Cardiac muscle cell (in vitro differentiated cells and primary cell): ENCODE data around the gene TSPAN9. TPM values are rescaled to one million over a fixed set of nuclear protein-coding genes. Genes with fewer than 3 reads are reported as not detected.

ENCODE experiments used
- DNase-seq, 2 donors: peaks; one replicate each; pipeline versions ENCODE4 v3.0.0 to v3.0.0-alpha.2; 2010 to 2017; ENCODE audit warnings: low read depth in 1 of 2, low spot score in 1 of 2
- H3K27ac ChIP-seq: fragments of 200-600 bp; sonication (generic); 2 replicates; pipeline ENCODE4 v1.5.1; 2016
- H3K27me3 ChIP-seq: fragments of 200-600 bp; sonication (generic); 2 replicates; pipeline ENCODE4 v1.6.0; 2016; ENCODE audit warnings: control low read depth
- H3K36me3 ChIP-seq: fragments of 200-600 bp; sonication (generic); 2 replicates; pipeline ENCODE4 v1.5.1; 2016; ENCODE audit warnings: control low read depth
- H3K4me1 ChIP-seq: fragments of 200-600 bp; sonication (generic); 2 replicates; pipeline ENCODE4 v1.8.1; 2017; ENCODE audit warnings: low read depth, mild to moderate bottlenecking, mixed run types
- H3K4me3 ChIP-seq: fragments of 200-600 bp; sonication (generic); 2 replicates; pipeline ENCODE4 v1.5.1; 2016; ENCODE audit warnings: mild to moderate bottlenecking
- H3K9me3 ChIP-seq: fragments of 200-600 bp; sonication (generic); 2 replicates; pipeline ENCODE4 v1.5.1; 2017; ENCODE audit warnings: low read depth, mild to moderate bottlenecking, control low read depth
- CTCF ChIP-seq: IDR thresholded peaks from 2 replicates; pipeline ENCODE4 v1.5.1; 2012; ENCODE audit warnings: low read depth, mild to moderate bottlenecking, low read length
- polyA plus RNA-seq: library from polyadenylated mRNA; unstranded; fragments of >200 nt; fragmentation: Nextera tagmentation; extraction: Ambion mirVana; gene quantifications from 2 replicates; pipeline ENCODE4 v1.2.1, GENCODE V29; 2016
- total RNA-seq: library from RNA; depleted of rRNA; stranded (reverse); fragments of >200 nt; gene quantifications from 2 replicates; pipeline ENCODE4 v1.2.3, GENCODE V29; 2016

The TSPAN9 gene
- total and polyA plus RNA-seq, 2 experiments from 2014 or later = 13.3 to 199 TPM

- no peak for TF ChIP-seq CTCF
- Histone ChIP-seq H3K4me3 (no peak overlapping the region), H3K36me3 (no peaks in the 10 kb centered on the region), H3K4me1 (peaks cover 85% of the 10 kb centered on the region), H3K9me3 (no peaks in the 10 kb centered on the region), H3K27me3 (no peaks in the 10 kb centered on the region), H3K27ac (peak overlapping the region; percentile 92)
- peak in 1 of 2 donors; percentile 53 for DNase-seq
Observed at GRCh38 chr12:3253682-3254275, 176.6 kb downstream of the TSPAN9 start.

GRCh38 chr12:3255057-3255456, 177.9 kb downstream of the TSPAN9 start:
- no peak for DNase-seq
- Histone ChIP-seq H3K27ac (peak overlapping the region; percentile 92), H3K4me3 (no peak overlapping the region), H3K27me3 (no peaks in the 10 kb centered on the region), H3K4me1 (peaks cover 84% of the 10 kb centered on the region), H3K36me3 (no peaks in the 10 kb centered on the region), H3K9me3 (no peaks in the 10 kb centered on the region)
- no peak for TF ChIP-seq CTCF

- peak; percentile 34 to 94 for DNase-seq
- Histone ChIP-seq H3K9me3 (no peaks in the 10 kb centered on the region), H3K4me3 (no peak overlapping the region), H3K27me3 (no peaks in the 10 kb centered on the region), H3K27ac (peak overlapping the region; percentile 92), H3K36me3 (no peaks in the 10 kb centered on the region), H3K4me1 (peaks cover 73% of the 10 kb centered on the region)
- TF ChIP-seq CTCF = no peak
Observed at GRCh38 chr12:3256103-3256631, 179.0 kb downstream of the TSPAN9 start.

GRCh38 chr12:3257411-3257810, 180.2 kb downstream of the TSPAN9 start:
- no peak overlapping the region for H3K4me3 ChIP-seq
- DNase-seq = no peak
- H3K36me3 ChIP-seq = no peaks in the 10 kb centered on the region
- peak overlapping the region; percentile 92 for H3K27ac ChIP-seq
- H3K27me3 ChIP-seq = no peaks in the 10 kb centered on the region
- no peak for TF ChIP-seq CTCF
- peaks cover 65% of the 10 kb centered on the region for H3K4me1 ChIP-seq
- H3K9me3 ChIP-seq = no peaks in the 10 kb centered on the region

- no peak for TF ChIP-seq CTCF
- H3K4me3 ChIP-seq = no peak overlapping the region
- peaks cover 50% of the 10 kb centered on the region for H3K4me1 ChIP-seq
- no peaks in the 10 kb centered on the region for H3K9me3 ChIP-seq
- H3K27me3 ChIP-seq = no peaks in the 10 kb centered on the region
- no peak overlapping the region for H3K27ac ChIP-seq
- no peak for DNase-seq
- H3K36me3 ChIP-seq = no peaks in the 10 kb centered on the region
Observed at GRCh38 chr12:3259973-3260372, 182.8 kb downstream of the TSPAN9 start.
